H7 (cell line): ENCODE measurements around the gene RHOT1. TPM values are rescaled to one million over a fixed set of nuclear protein-coding genes. Genes with fewer than 3 reads are reported as not detected.
"Not testable (repeated sequence)": the region's sequence is repeated elsewhere in the genome, so short reads cannot be mapped to it uniquely, and the experiment has no call there.

Experiments
- DNase-seq: peaks from one replicate; pipeline ENCODE4 v3.0.0; 2012
- H3K27me3 ChIP-seq: 2 replicates; pipeline ENCODE4 v1.6.0; 2011; ENCODE audit warnings: mild to moderate bottlenecking, low read length; ENCODE audit not compliant: control insufficient read depth, insufficient read depth
- H3K36me3 ChIP-seq: replicated peaks from 2 replicates; pipeline ENCODE4 v1.5.1; 2011; ENCODE audit warnings: low read length; ENCODE audit not compliant: control insufficient read depth, insufficient read depth
- H3K4me3 ChIP-seq: 2 replicates; pipeline ENCODE4 v1.5.1; 2011; ENCODE audit warnings: low read depth, mild to moderate bottlenecking, control low read depth, low read length, moderate library complexity; ENCODE audit not compliant: insufficient read depth
- total RNA-seq: library from RNA; depleted of rRNA; stranded (reverse); fragments of >200 nt; shearing (Covaris generic); gene quantifications from 2 replicates; pipeline ENCODE4 v1.2.3, GENCODE V29; 2014

Gene RHOT1
- total RNA-seq, 1 experiment from 2014 or later: 54.1 TPM

GRCh38 chr17:32160526-32160925 is 18.2 kb downstream of the RHOT1 start:
- peaks cover 2% of the 10 kb centered on the region for H3K36me3 ChIP-seq
- H3K27me3 ChIP-seq: no peaks in the 10 kb centered on the region
- H3K4me3 ChIP-seq: no peak overlapping the region
- no peak for DNase-seq

- no peak overlapping the region for H3K4me3 ChIP-seq
- peaks cover 2% of the 10 kb centered on the region for H3K36me3 ChIP-seq
- no peak for DNase-seq
- H3K27me3 ChIP-seq: no peaks in the 10 kb centered on the region
These were observed 18.7 kb downstream of the RHOT1 start for GRCh38 chr17:32161029-32161428.

GRCh38 chr17:32161506-32162365 is 19.4 kb downstream of the RHOT1 start:
- H3K27me3 ChIP-seq: no peaks in the 10 kb centered on the region
- no peak for DNase-seq
- H3K4me3 ChIP-seq: no peak overlapping the region
- peaks cover 2% of the 10 kb centered on the region for H3K36me3 ChIP-seq

GRCh38 chr17:32174889-32175288 is 32.6 kb downstream of the RHOT1 start:
- Histone ChIP-seq H3K4me3 (no peak overlapping the region), H3K27me3 (no peaks in the 10 kb centered on the region), H3K36me3 (peaks cover 12% of the 10 kb centered on the region)
- DNase-seq: no peak

GRCh38 chr17:32178679-32179078 is 36.4 kb downstream of the RHOT1 start:
- not testable (repeated sequence) for H3K4me3 ChIP-seq, H3K27me3 ChIP-seq, DNase-seq
- H3K36me3 ChIP-seq: peaks cover 12% of the 10 kb centered on the region

- peaks cover 12% of the 10 kb centered on the region for H3K36me3 ChIP-seq
- DNase-seq, H3K27me3 ChIP-seq, H3K4me3 ChIP-seq: not testable (repeated sequence)
These were observed 36.8 kb downstream of the RHOT1 start for GRCh38 chr17:32179103-32179502.

GRCh38 chr17:32179526-32179925 is 37.2 kb downstream of the RHOT1 start:
- not testable (repeated sequence) for DNase-seq, H3K4me3 ChIP-seq, H3K27me3 ChIP-seq
- peaks cover 12% of the 10 kb centered on the region for H3K36me3 ChIP-seq

- not testable (repeated sequence) for H3K4me3 ChIP-seq, H3K36me3 ChIP-seq, DNase-seq, H3K27me3 ChIP-seq
These were observed 38.0 kb downstream of the RHOT1 start for GRCh38 chr17:32180262-32180661.

GRCh38 chr17:32185875-32186274 is 43.6 kb downstream of the RHOT1 start:
- H3K4me3 ChIP-seq: no peak overlapping the region
- H3K27me3 ChIP-seq: no peaks in the 10 kb centered on the region
- H3K36me3 ChIP-seq: no peaks in the 10 kb centered on the region; the same call in 1 of the 2 replicates
- DNase-seq: no peak

GRCh38 chr17:32187271-32187670 is 45.0 kb downstream of the RHOT1 start:
- no peak for DNase-seq
- Histone ChIP-seq H3K36me3 (no peaks in the 10 kb centered on the region; the same call in 1 of the 2 replicates), H3K4me3 (no peak overlapping the region), H3K27me3 (no peaks in the 10 kb centered on the region)

- H3K27me3 ChIP-seq: no peaks in the 10 kb centered on the region
- no peak for DNase-seq
- peaks cover 4% of the 10 kb centered on the region for H3K36me3 ChIP-seq
- H3K4me3 ChIP-seq: no peak overlapping the region
These were observed 47.0 kb downstream of the RHOT1 start for GRCh38 chr17:32189343-32189742.

- Histone ChIP-seq H3K27me3 (no peaks in the 10 kb centered on the region), H3K36me3 (peaks cover 5% of the 10 kb centered on the region), H3K4me3 (no peak overlapping the region)
- DNase-seq: no peak
These were observed 49.0 kb downstream of the RHOT1 start for GRCh38 chr17:32191306-32191705.

- Histone ChIP-seq H3K4me3 (no peak overlapping the region), H3K36me3 (peaks cover 6% of the 10 kb centered on the region), H3K27me3 (no peaks in the 10 kb centered on the region)
- DNase-seq: no peak
These were observed 50.1 kb downstream of the RHOT1 start for GRCh38 chr17:32192379-32192778.

- H3K27me3 ChIP-seq: no peaks in the 10 kb centered on the region
- H3K4me3 ChIP-seq: no peak overlapping the region
- peaks cover 8% of the 10 kb centered on the region for H3K36me3 ChIP-seq
- DNase-seq: no peak
These were observed 55.7 kb downstream of the RHOT1 start for GRCh38 chr17:32197987-32198386.

- DNase-seq: no peak
- Histone ChIP-seq H3K27me3 (no peaks in the 10 kb centered on the region), H3K36me3 (no peaks in the 10 kb centered on the region; the same call in none of the 2 replicates), H3K4me3 (no peak overlapping the region)
These were observed 64.6 kb downstream of the RHOT1 start for GRCh38 chr17:32206861-32207260.
